GM12878 (cell line): ENCODE results near the gene CAMK2A. TPM values are rescaled to one million over a fixed set of nuclear protein-coding genes. Genes with fewer than 3 reads are reported as not detected.

ENCODE experiments used
- ATAC-seq: fragments of 200-7000 bp; cut with Tn5 transposase; 3 replicates; pipeline ENCODE4 v1.9.1; 2020; ENCODE audit warnings: mild to moderate bottlenecking, moderate library complexity
- BruUV-seq: library from RNA; stranded (reverse); fragments of 400-500 nt; replicated peaks from 2 replicates; lab custom pipeline; 2021; lab: Mats Ljungman, UMichigan
- CTCF ChIA-PET: fragments of 300-600 bp; sonication (Branson Sonifier 250); formaldehyde crosslinking; extraction: SDS; loops from one replicate; lab custom pipeline; 2021; ENCODE audit warnings: inconsistent platforms; lab: Yijun Ruan, JAX
- POLR2A ChIA-PET: fragments of 350-600 bp; formaldehyde crosslinking; extraction: SDS; loops from one replicate; lab custom pipeline; 2021; ENCODE audit warnings: inconsistent platforms; lab: Charles Lee
- RAD21 ChIA-PET: fragments of 300-600 bp; sonication (Branson Sonifier 250); formaldehyde crosslinking; loops from one replicate; lab custom pipeline; 2023; ENCODE audit warnings: antibody characterized with exemption; ENCODE audit not compliant: unreplicated experiment; lab: Charles Lee
- SMC1A ChIA-PET: fragments of 300-600 bp; sonication (Branson Sonifier 250); formaldehyde crosslinking; loops from one replicate; lab custom pipeline; 2023; ENCODE audit not compliant: unreplicated experiment, uncharacterized antibody; lab: Charles Lee
- DNase-seq: peaks from one replicate; pipeline ENCODE4 v3.0.0-alpha.2; 2011; ENCODE audit warnings: low read depth, low spot score
- FAIRE-seq: peaks from 3 replicates; lab custom pipeline; 2011; peaks lifted over from hg19 to GRCh38; lab: Jason Lieb, UNC
- H2AFZ ChIP-seq: 2 replicates; pipeline ENCODE4 v1.6.0; 2011; ENCODE audit warnings: low read depth, low read length, control low read depth; ENCODE audit not compliant: control insufficient read depth
- H3K27ac ChIP-seq: 2 replicates; pipeline ENCODE4 v1.5.1; 2011; ENCODE audit warnings: control low read depth; ENCODE audit not compliant: control insufficient read depth, insufficient read depth
- H3K27me3 ChIP-seq, 2 experiments: replicated peaks in 1 of 2; 2 replicates each; pipeline versions ENCODE4 v1.6.0 to v1.6.1; 2011; ENCODE audit warnings: low read length in 1 of 2; ENCODE audit not compliant: control insufficient read depth in 2 of 2, insufficient read depth in 2 of 2
- H3K36me3 ChIP-seq, 2 experiments: 2 replicates each; pipeline ENCODE4 v1.5.1; 2011; ENCODE audit warnings: low read length in 1 of 2; ENCODE audit not compliant: control insufficient read depth in 2 of 2, insufficient read depth in 2 of 2
- H3K4me1 ChIP-seq: 2 replicates; pipeline ENCODE4 v1.6.1; 2011; ENCODE audit warnings: mild to moderate bottlenecking, low read length, moderate library complexity, mixed read lengths; ENCODE audit not compliant: control insufficient read depth, insufficient read depth
- H3K4me2 ChIP-seq: 2 replicates; pipeline ENCODE4 v1.6.0; 2011; ENCODE audit warnings: control low read depth; ENCODE audit not compliant: control insufficient read depth, insufficient read depth
- H3K4me3 ChIP-seq: fragments of 200-600 bp; sonication (generic); 2 replicates; pipeline ENCODE4 v1.5.1; 2016
- H3K79me2 ChIP-seq: 2 replicates; pipeline ENCODE4 v1.6.0; 2011; ENCODE audit warnings: low read length; ENCODE audit not compliant: control insufficient read depth, insufficient read depth
- H3K9ac ChIP-seq: 2 replicates; pipeline ENCODE4 v1.8.0; 2011; ENCODE audit warnings: low read length, control low read depth, mixed read lengths; ENCODE audit not compliant: control insufficient read depth, insufficient read depth
- H3K9me3 ChIP-seq: replicated peaks from 3 replicates; pipeline ENCODE4 v1.5.1; 2011; ENCODE audit warnings: mild to moderate bottlenecking, low read length; ENCODE audit not compliant: control insufficient read depth, insufficient read depth
- H4K20me1 ChIP-seq: 2 replicates; pipeline ENCODE4 v1.6.0; 2011; ENCODE audit not compliant: control insufficient read depth, insufficient read depth
- ATF2 ChIP-seq: IDR thresholded peaks from 2 replicates; pipeline ENCODE4 v1.6.1; 2012; ENCODE audit warnings: low read length, inconsistent platforms
- EZH2 ChIP-seq: IDR thresholded peaks from 2 replicates; pipeline ENCODE4 v1.6.1; 2012; ENCODE audit warnings: low read depth, mild to moderate bottlenecking, control low read depth, inconsistent platforms, low read length, borderline replicate concordance; ENCODE audit not compliant: control insufficient read depth
- GABPA ChIP-seq: IDR thresholded peaks from 2 replicates; pipeline ENCODE4 v1.6.1; 2014; ENCODE audit warnings: antibody characterized with exemption, low read depth, mild to moderate bottlenecking, inconsistent platforms
- HDGF ChIP-seq: fragments of 450-650 bp; IDR thresholded peaks from 2 replicates; pipeline ENCODE4 v1.6.1; 2016; ENCODE audit warnings: antibody characterized with exemption
- IKZF1 ChIP-seq: fragments of 450-650 bp; conservative IDR thresholded peaks from 2 replicates; pipeline ENCODE4 v1.6.1; 2017; ENCODE audit warnings: antibody characterized with exemption, mild to moderate bottlenecking
- IKZF2 ChIP-seq, 2 experiments: fragments of 450-650 bp; IDR thresholded peaks; 2 replicates each; pipeline ENCODE4 v1.6.1; 2017; ENCODE audit warnings: mild to moderate bottlenecking in 2 of 2, moderate library complexity in 2 of 2
- MTA2 ChIP-seq: fragments of 450-650 bp; IDR thresholded peaks from 2 replicates; pipeline ENCODE4 v1.6.1; 2016; ENCODE audit warnings: low read depth, mild to moderate bottlenecking, moderate library complexity
- SIN3A ChIP-seq: IDR thresholded peaks from 2 replicates; pipeline ENCODE4 v1.6.1; 2012; ENCODE audit warnings: low read depth, low read length, improper control_type of control experiment
- USF2 ChIP-seq: IDR thresholded peaks from 2 replicates; pipeline ENCODE4 v1.6.1; 2011; ENCODE audit warnings: low read depth, low read length, improper control_type of control experiment, borderline replicate concordance
- WGBS: methylation state at CpG from one replicate; pipeline ENCODE4 v1.1.6; 2016; ENCODE audit warnings: low lambda C conversion rate; ENCODE audit not compliant: insufficient replicate concordance, insufficient coverage; ENCODE audit errors: missing lambda C conversion rate; 5-methylcytosine and 5-hydroxymethylcytosine counted together
- in situ Hi-C: fragments of 300-500 bp; cut with MboI; formaldehyde crosslinking; loops from 9 replicates; pipeline ENCODE4 v1.14.3; 2018; ENCODE audit warnings: mixed read lengths
- intact Hi-C: fragments of 100-400 bp; cut with micrococcal nuclease; formaldehyde crosslinking; loops from one replicate; pipeline ENCODE4 v1.14.2; 2022; ENCODE audit not compliant: unreplicated experiment
- polyA plus RNA-seq, 11 experiments: library from polyadenylated mRNA; depleted of rRNA in 4 of 11; unstranded in 6 of 11; stranded (reverse) in 5 of 11; fragments of >200 nt; fragmentation: Nextera tagmentation in 4 of 11; fragmentation: Illumina TruSeq in 1 of 11; extraction: Ambion mirVana in 4 of 11; extraction: Trizol in 1 of 11; gene quantifications; 1 replicate in 1 of 11; 2 replicates in 10 of 11; pipeline versions ENCODE4 v1.2.1 to v1.2.3, GENCODE V29; 2011 to 2016; ENCODE audit warnings: inconsistent platforms in 2 of 11, missing spikeins in 2 of 11, low read depth in 1 of 11
- total RNA-seq, 4 experiments: library from RNA; depleted of rRNA in 3 of 4; stranded (reverse); fragments of >200 nt in 3 of 4; fragmentation: Illumina TruSeq in 1 of 4; extraction: Trizol in 1 of 4; gene quantifications; 2 replicates each; pipeline versions ENCODE4 v1.2.1 to v1.2.3, GENCODE V29; 2013 to 2021

Gene CAMK2A
- total and polyA plus RNA-seq, 10 of the 15 experiments (the other 5 are each of a cell fraction or from before 2014, with no cell fraction given) = 0.11 TPM; not detected in 9

GRCh38 chr5:150299571-150300327, 10.2 kb upstream of the CAMK2A start:
- BruUV-seq = no TSS peak
- H3K27me3 ChIP-seq = peaks cover 0 to 5% of the 10 kb centered on the region in 2 experiments; a peak in 3 of 4 replicates
- H3K9me3 ChIP-seq = no peaks in the 10 kb centered on the region
- FAIRE-seq (no peak), DNase-seq (no peak), ATAC-seq (peak; percentile 67)
- H3K4me1 ChIP-seq = no peaks in the 10 kb centered on the region
- no peak overlapping the region for H2AFZ ChIP-seq
- no peak overlapping the region for H3K4me3 ChIP-seq
- no peaks in the 10 kb centered on the region; the same call in 1 of the 2 replicates for H4K20me1 ChIP-seq
- ChIA-PET CTCF (interaction anchor here (0.6 kb wide), 1 partner anchor 38 kb away, joined by 3 read pairs; no protein-coding TSS in a partner anchor), SMC1A (interaction anchor here (0.5 to 1.4 kb wide), 5 partner anchors 8 to 83 kb away, joined by 3 to 4 read pairs (median 3); no protein-coding TSS in a partner anchor), RAD21 (no interaction called here), POLR2A (interaction anchor here (0.5 kb wide), 1 partner anchor 371 kb away, joined by 3 read pairs; no protein-coding TSS in a partner anchor)
- in situ Hi-C loops = no loop called here
- H3K4me2 ChIP-seq = no peak overlapping the region
- intact Hi-C loops = no loop called here
- no peaks in the 10 kb centered on the region for H3K36me3 ChIP-seq
- no peaks in the 10 kb centered on the region for H3K79me2 ChIP-seq
- H3K27ac ChIP-seq = no peak overlapping the region
- TF ChIP-seq ATF2 = no peak
- no peak for TF ChIP-seq GABPA
- TF ChIP-seq HDGF = no peak
- no peak for TF ChIP-seq EZH2
- TF ChIP-seq MTA2 = peak; percentile 29; the same call in 1 of the 2 replicates
- no peak for TF ChIP-seq USF2
- no peak for TF ChIP-seq IKZF1
- TF ChIP-seq SIN3A = no peak
- TF ChIP-seq IKZF2 (IDR thresholded peaks at IDR 0.05) = peak in 1 of 2 experiments; percentile 15; a peak in 1 of 4 replicates
- TF ChIP-seq, all 136 proteins: peak for 2
- no peak overlapping the region for H3K9ac ChIP-seq
- WGBS = 39% methylated on average over 6 of the region's 6 CpGs
